Neural cell (in vitro differentiated cells): Measurements from ENCODE around the gene STX18. TPM values are rescaled to one million over a fixed set of nuclear protein-coding genes. Genes with fewer than 3 reads are reported as not detected.
"Not testable (repeated sequence)": the region's sequence is repeated elsewhere in the genome, so short reads cannot be mapped to it uniquely, and the experiment has no call there.

Experiments
- H2AFZ ChIP-seq: fragments of 200-600, 300-800 bp; sonication (generic), shearing (Covaris generic); 2 replicates; pipeline ENCODE4 v1.6.0; 2014; ENCODE audit warnings: low read depth, mild to moderate bottlenecking, antibody characterized with exemption, low read length, moderate library complexity
- H3F3A ChIP-seq: fragments of 200-600 bp; shearing (Covaris generic); 2 replicates; pipeline ENCODE4 v1.6.1; 2016; ENCODE audit warnings: mild to moderate bottlenecking, moderate library complexity, mixed read lengths, antibody characterized with exemption, low read length; ENCODE audit not compliant: insufficient read depth, poor library complexity, severe bottlenecking
- H3K27ac ChIP-seq: fragments of 200-600, 300-800 bp; sonication (generic), shearing (Covaris generic); 2 replicates; pipeline ENCODE4 v1.5.1; 2014; ENCODE audit warnings: mild to moderate bottlenecking, low read length, moderate library complexity
- H3K27me3 ChIP-seq: fragments of 300-800, 200-600 bp; sonication (generic), shearing (Covaris generic); 2 replicates; pipeline ENCODE4 v1.6.0; 2014; ENCODE audit warnings: mild to moderate bottlenecking, low read depth, low read length, moderate library complexity; ENCODE audit not compliant: insufficient read depth
- H3K36me3 ChIP-seq: fragments of 300-800, 200-600 bp; sonication (generic), shearing (Covaris generic); 2 replicates; pipeline ENCODE4 v1.5.1; 2014; ENCODE audit warnings: mild to moderate bottlenecking, antibody characterized with exemption, low read length, moderate library complexity; ENCODE audit not compliant: insufficient read depth
- H3K4me2 ChIP-seq: fragments of 300-800, 200-600 bp; sonication (generic), shearing (Covaris generic); 2 replicates; pipeline ENCODE4 v1.6.0; 2014; ENCODE audit warnings: mild to moderate bottlenecking, low read length
- H3K4me3 ChIP-seq: fragments of 300-800, 200-600 bp; sonication (generic), shearing (Covaris generic); 2 replicates; pipeline ENCODE4 v1.5.1; 2014; ENCODE audit warnings: mild to moderate bottlenecking, low read length, moderate library complexity
- H3K79me2 ChIP-seq: fragments of 200-600 bp; shearing (Covaris generic); replicated peaks from 2 replicates; pipeline ENCODE4 v1.6.0; 2014; ENCODE audit warnings: mild to moderate bottlenecking, low read length, moderate library complexity; ENCODE audit not compliant: insufficient read depth
- H3K9ac ChIP-seq: fragments of 300-800, 200-600 bp; sonication (generic), shearing (Covaris generic); 2 replicates; pipeline ENCODE4 v1.6.1; 2016; ENCODE audit warnings: mild to moderate bottlenecking, low read length, mixed read lengths
- H3K9me2 ChIP-seq: fragments of 200-600 bp; shearing (Covaris generic); 2 replicates; pipeline ENCODE4 v1.6.1; 2016; ENCODE audit warnings: mild to moderate bottlenecking, low read length, mixed read lengths; ENCODE audit not compliant: insufficient read depth
- H3K9me3 ChIP-seq: fragments of 200-600, 300-800 bp; sonication (generic), shearing (Covaris generic); 2 replicates; pipeline ENCODE4 v1.6.1; 2016; ENCODE audit warnings: mild to moderate bottlenecking, mixed run types, low read length, moderate library complexity, mixed read lengths
- H4K20me1 ChIP-seq: fragments of 200-600 bp; shearing (Covaris generic); 2 replicates; pipeline ENCODE4 v1.6.1; 2016; ENCODE audit warnings: mild to moderate bottlenecking, mixed run types; ENCODE audit not compliant: insufficient read depth
- EP300 ChIP-seq: fragments of 450-650 bp; conservative IDR thresholded peaks from 2 replicates; pipeline ENCODE4 v1.6.1; 2014; ENCODE audit warnings: antibody characterized with exemption, mild to moderate bottlenecking, moderate library complexity; ENCODE audit not compliant: poor library complexity, severe bottlenecking
- EZH2 ChIP-seq: fragments of 200-600, 300-800 bp; shearing (Covaris generic), sonication (generic); IDR thresholded peaks from 2 replicates; pipeline ENCODE4 v1.6.1; 2014; ENCODE audit warnings: antibody characterized with exemption, low read length, borderline replicate concordance, mild to moderate bottlenecking; ENCODE audit not compliant: insufficient read depth, poor library complexity, severe bottlenecking
- MXI1 ChIP-seq: fragments of 450-650 bp; conservative IDR thresholded peaks from 2 replicates; pipeline ENCODE4 v1.6.1; 2014; ENCODE audit warnings: antibody characterized with exemption, mild to moderate bottlenecking; ENCODE audit not compliant: poor library complexity, severe bottlenecking
- POLR2AphosphoS5 ChIP-seq: IDR thresholded peaks from 2 replicates; pipeline ENCODE4 v1.6.1; 2012
- RAD21 ChIP-seq: fragments of 450-650 bp; conservative IDR thresholded peaks from 2 replicates; pipeline ENCODE4 v1.6.1; 2014; ENCODE audit warnings: antibody characterized with exemption, mild to moderate bottlenecking, moderate library complexity
- SMC3 ChIP-seq: fragments of 450-650 bp; conservative IDR thresholded peaks from 2 replicates; pipeline ENCODE4 v1.6.1; 2014; ENCODE audit warnings: antibody characterized with exemption, mild to moderate bottlenecking, moderate library complexity; ENCODE audit not compliant: poor library complexity
- TAF1 ChIP-seq: IDR thresholded peaks from 2 replicates; pipeline ENCODE4 v1.6.1; 2012; ENCODE audit warnings: low read depth
- polyA plus RNA-seq: library from polyadenylated mRNA; depleted of rRNA; stranded (reverse); fragments of >200 nt; gene quantifications from 2 replicates; pipeline ENCODE4 v1.2.3, GENCODE V29; 2014
- TF ChIP-seq, protein P1 (sequence below): IDR thresholded peaks from 2 replicates; pipeline ENCODE4 v1.6.1; 2012; ENCODE audit warnings: borderline replicate concordance
- TF ChIP-seq, protein P2 (sequence below): fragments of 450-650 bp; IDR thresholded peaks from 2 replicates; pipeline ENCODE4 v1.5.1; 2014; ENCODE audit warnings: antibody characterized with exemption, mild to moderate bottlenecking, moderate library complexity; ENCODE audit not compliant: poor library complexity, severe bottlenecking

The STX18 gene
- polyA plus RNA-seq, 1 donor from 2014 or later = 64.5 TPM

DNA sequence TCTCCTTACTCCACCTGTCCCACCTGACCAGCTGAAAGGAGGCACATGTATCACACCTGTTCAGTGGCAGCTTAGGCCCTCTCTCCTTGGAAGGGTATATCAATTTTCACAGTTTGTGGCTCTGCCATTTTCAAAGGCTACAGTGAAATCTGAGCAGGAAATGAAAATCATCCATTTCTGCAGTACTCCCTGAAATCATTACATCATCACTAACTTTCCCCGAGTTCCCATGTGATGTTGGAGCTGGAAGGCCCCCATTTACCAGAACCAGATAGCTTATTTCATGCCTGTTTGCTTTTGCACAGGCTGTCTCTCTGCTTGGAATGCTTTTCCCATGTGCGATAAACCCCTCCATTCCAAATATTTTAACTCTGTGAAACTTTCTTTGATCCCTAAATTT is 31.0 kb upstream of the STX18 start:
- no peaks in the 10 kb centered on the region for H3K9me3 ChIP-seq
- no peaks in the 10 kb centered on the region for H3K79me2 ChIP-seq
- H3K9ac ChIP-seq = no peak overlapping the region
- H3K27me3 ChIP-seq = peaks cover 4% of the 10 kb centered on the region
- no peak overlapping the region for H3K4me2 ChIP-seq
- no peak overlapping the region for H3K27ac ChIP-seq
- no peak overlapping the region for H2AFZ ChIP-seq
- no peaks in the 10 kb centered on the region for H3K9me2 ChIP-seq
- no peaks in the 10 kb centered on the region for H4K20me1 ChIP-seq
- no peak overlapping the region for H3K4me3 ChIP-seq
- H3K36me3 ChIP-seq = no peaks in the 10 kb centered on the region
- no peaks in the 10 kb centered on the region for H3F3A ChIP-seq
- TF ChIP-seq TAF1 (no peak), RAD21 (no peak), EP300 (no peak), POLR2AphosphoS5 (no peak), SMC3 (no peak), MXI1 (no peak), EZH2 (no peak)
- TF ChIP-seq, protein P1, sequence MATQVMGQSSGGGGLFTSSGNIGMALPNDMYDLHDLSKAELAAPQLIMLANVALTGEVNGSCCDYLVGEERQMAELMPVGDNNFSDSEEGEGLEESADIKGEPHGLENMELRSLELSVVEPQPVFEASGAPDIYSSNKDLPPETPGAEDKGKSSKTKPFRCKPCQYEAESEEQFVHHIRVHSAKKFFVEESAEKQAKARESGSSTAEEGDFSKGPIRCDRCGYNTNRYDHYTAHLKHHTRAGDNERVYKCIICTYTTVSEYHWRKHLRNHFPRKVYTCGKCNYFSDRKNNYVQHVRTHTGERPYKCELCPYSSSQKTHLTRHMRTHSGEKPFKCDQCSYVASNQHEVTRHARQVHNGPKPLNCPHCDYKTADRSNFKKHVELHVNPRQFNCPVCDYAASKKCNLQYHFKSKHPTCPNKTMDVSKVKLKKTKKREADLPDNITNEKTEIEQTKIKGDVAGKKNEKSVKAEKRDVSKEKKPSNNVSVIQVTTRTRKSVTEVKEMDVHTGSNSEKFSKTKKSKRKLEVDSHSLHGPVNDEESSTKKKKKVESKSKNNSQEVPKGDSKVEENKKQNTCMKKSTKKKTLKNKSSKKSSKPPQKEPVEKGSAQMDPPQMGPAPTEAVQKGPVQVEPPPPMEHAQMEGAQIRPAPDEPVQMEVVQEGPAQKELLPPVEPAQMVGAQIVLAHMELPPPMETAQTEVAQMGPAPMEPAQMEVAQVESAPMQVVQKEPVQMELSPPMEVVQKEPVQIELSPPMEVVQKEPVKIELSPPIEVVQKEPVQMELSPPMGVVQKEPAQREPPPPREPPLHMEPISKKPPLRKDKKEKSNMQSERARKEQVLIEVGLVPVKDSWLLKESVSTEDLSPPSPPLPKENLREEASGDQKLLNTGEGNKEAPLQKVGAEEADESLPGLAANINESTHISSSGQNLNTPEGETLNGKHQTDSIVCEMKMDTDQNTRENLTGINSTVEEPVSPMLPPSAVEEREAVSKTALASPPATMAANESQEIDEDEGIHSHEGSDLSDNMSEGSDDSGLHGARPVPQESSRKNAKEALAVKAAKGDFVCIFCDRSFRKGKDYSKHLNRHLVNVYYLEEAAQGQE = no peak
- TF ChIP-seq, protein P2, sequence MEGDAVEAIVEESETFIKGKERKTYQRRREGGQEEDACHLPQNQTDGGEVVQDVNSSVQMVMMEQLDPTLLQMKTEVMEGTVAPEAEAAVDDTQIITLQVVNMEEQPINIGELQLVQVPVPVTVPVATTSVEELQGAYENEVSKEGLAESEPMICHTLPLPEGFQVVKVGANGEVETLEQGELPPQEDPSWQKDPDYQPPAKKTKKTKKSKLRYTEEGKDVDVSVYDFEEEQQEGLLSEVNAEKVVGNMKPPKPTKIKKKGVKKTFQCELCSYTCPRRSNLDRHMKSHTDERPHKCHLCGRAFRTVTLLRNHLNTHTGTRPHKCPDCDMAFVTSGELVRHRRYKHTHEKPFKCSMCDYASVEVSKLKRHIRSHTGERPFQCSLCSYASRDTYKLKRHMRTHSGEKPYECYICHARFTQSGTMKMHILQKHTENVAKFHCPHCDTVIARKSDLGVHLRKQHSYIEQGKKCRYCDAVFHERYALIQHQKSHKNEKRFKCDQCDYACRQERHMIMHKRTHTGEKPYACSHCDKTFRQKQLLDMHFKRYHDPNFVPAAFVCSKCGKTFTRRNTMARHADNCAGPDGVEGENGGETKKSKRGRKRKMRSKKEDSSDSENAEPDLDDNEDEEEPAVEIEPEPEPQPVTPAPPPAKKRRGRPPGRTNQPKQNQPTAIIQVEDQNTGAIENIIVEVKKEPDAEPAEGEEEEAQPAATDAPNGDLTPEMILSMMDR = no peak

DNA sequence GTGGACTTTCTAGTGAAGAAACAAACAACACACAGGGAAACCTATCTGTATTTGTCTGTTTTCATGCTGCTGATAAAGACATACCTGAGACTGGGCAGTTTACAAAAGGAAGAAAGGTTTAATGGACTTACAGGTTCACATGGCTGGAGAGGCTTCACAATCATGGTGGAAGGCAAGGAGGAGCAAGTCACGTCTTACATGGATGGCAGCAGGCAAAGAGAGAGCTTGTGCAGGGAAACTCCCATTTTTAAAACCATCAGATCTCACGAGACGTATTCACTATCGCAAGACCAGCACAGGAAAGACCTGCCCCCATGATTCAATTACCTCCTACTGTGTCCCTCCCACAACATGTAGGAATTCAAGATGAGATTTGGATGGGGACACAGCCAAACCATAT is 28.0 kb upstream of the STX18 start:
- H3K79me2 ChIP-seq, H4K20me1 ChIP-seq, H3K27me3 ChIP-seq, H3K9ac ChIP-seq, H2AFZ ChIP-seq, H3K4me3 ChIP-seq, H3K27ac ChIP-seq, H3K9me3 ChIP-seq, H3K36me3 ChIP-seq, H3F3A ChIP-seq, H3K4me2 ChIP-seq, H3K9me2 ChIP-seq: not testable (repeated sequence)

DNA sequence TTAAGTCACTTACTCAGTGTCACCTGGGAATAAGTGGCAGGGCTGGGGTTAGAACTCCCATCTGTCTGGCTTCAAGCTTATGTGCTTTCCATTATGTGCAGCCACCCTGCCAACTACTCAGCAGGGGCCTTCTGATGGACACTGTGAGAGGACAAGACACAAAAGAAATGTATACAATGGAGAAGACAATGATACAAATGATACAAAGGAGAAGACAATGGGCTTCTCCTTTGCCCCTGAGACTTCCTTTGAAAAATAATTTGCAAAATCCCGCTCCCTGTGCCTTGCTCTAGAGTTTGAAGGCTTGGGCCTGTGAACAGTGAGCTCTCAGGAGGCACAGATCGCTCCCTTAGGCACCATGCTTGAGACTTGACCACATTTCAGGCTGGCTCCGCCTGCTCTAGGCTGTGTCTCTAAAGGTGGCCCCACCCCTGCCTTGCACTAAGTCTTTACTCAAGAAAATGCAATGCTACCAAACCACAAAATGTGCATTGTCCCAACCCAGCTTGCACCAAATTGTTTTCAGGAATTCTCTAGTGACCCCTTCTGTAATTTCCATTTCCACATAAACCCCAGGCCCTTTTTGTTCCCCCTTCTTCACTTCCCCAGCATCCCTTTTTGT is 27.1 kb upstream of the STX18 start:
- Histone ChIP-seq H3F3A (no peaks in the 10 kb centered on the region), H3K9me3 (no peaks in the 10 kb centered on the region), H3K4me3 (no peak overlapping the region), H3K36me3 (no peaks in the 10 kb centered on the region), H3K9me2 (no peaks in the 10 kb centered on the region), H2AFZ (no peak overlapping the region), H3K79me2 (no peaks in the 10 kb centered on the region), H3K9ac (no peak overlapping the region), H3K27ac (no peak overlapping the region), H3K27me3 (no peaks in the 10 kb centered on the region), H4K20me1 (no peaks in the 10 kb centered on the region), H3K4me2 (no peak overlapping the region)
- TF ChIP-seq, protein P2 = no peak
- TF ChIP-seq POLR2AphosphoS5 (no peak), TAF1 (no peak), EP300 (no peak), MXI1 (no peak), SMC3 (no peak), RAD21 (no peak), EZH2 (no peak)
- TF ChIP-seq, protein P1 = no peak
